NCI-H2029 treated with DMSO at 0.1 percent for 48 hours (cell line): ENCODE results near the gene CBLN2.

ENCODE experiments used
- DNase-seq: peaks from one replicate; lab custom pipeline; 2025; lab: John Stamatoyannopoulos, UW

Gene CBLN2

GRCh38 chr18:72544092-72544886 is at the start of gene CBLN2:
CBLN2 (minus strand) TSS chr18:72544342; CDS start chr18:72542160, 2,182 bp downstream.
- DNase-seq: no peak

DNA sequence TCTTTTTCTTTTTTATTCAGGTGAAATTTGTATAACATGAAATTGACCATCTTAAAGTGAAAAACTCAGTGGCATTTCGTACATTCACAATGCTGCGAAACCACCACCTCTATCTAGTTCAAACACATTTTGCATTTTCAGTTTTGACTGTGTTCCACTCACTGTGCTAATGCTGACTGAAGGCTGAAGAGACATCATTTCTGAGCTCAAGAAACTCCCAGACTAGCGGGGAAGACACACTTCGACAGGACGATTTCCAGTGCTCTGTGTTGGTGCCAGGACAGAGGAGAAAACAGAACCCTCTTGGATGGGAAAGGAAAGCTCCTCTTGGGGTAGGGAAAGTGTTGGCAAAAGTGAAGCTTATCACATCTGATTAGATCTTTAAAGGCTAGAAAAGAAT is 44.2 kb upstream of the CBLN2 start:
- no peak for DNase-seq

DNA sequence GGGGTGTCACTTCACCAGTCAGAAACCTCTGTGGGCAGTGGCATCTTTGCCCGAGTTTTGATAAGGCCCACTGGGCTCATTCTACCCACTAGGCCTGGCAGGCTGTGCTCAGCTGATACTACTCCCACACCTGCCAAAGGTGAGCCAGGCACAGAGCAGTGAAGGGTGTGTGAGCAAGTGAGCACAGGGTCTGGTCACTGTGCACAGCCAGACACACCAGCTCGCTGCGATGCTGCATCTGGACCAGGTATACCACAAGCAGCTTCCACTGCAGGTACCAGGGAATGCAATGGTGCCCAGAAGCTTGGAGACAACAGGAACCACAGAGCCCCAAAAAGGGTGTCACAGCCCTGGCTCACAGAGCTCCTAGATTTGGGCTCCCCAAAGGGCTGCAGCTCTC is 40.6 kb upstream of the CBLN2 start:
- no peak for DNase-seq

DNA sequence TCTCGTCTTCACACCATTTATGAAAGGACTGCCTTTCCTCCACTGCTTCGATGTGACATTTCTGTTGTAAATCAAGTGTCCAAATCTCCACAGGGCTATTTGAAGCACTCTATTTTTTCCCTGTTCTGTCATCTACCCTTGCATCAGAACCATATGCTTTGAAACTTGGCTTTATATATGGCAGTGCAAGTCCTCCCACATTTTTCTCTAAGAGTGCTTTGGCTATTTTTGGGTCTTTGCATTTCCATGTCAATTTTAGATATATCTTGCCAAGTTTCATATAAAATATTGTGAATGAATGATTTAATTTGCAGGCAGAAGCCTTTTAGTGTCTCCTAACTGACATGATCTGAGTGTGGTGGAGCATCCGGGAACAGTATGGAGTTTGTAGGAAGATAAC is 37.8 kb upstream of the CBLN2 start:
- no peak for DNase-seq

DNA sequence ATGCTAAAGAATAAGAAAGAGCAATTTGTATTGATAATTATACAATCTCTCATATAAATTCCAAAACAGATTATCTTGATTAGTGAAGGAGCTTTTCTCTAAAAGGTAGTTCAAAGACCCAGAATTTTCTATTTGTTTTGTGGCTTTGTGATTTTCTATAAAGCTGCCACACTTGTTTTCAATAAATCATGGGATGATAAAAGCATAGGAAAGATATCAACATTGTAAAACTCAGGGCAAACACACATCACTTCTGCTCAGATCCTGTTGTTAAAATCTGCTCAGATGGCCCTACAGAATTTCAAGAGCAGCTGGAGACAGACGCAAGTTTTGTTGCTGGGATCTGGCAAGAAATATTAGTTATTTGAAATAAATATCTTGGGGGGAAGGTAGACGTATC is 28.8 kb upstream of the CBLN2 start:
- DNase-seq: no peak

DNA sequence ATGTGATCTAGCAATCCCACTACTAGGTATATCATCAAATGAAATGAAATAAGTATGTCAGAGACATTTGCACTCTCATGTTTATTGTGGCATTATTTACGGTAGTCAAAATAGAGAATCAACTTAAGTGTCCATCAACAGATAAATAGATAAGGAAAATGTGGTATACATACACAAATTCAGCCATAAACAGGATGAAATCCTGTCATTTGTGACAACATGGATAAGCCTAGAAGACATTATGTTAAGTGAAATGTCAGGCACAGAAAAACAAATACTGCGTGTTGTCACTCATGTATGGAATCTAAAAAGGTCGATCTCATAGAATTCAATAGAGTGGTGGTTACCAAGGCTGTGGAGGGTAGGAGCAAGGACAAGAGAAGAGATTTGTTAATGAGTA is 22.1 kb upstream of the CBLN2 start:
- DNase-seq: no peak

DNA sequence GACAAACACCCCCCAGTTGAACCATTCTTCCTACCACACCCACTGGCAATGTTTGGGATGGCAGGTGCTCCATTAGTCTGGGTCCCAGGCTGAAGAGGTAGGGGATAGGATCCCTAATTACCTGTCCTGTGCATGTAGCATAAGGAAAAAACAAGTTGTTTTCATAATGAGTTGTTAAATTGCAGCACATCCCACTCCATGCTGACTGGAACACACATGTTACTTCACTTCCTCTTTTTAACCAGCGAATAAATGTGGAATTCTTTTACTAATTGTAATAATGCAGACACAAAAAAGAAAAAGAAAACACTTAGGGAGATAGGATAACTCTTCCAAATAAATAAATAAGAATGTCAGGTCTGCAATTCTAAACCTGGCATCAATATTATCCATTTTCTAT is 11.8 kb upstream of the CBLN2 start:
- no peak for DNase-seq

- no peak for DNase-seq
Measured at GRCh38 chr18:72555101-72555500, 11.0 kb upstream of the CBLN2 start.

DNA sequence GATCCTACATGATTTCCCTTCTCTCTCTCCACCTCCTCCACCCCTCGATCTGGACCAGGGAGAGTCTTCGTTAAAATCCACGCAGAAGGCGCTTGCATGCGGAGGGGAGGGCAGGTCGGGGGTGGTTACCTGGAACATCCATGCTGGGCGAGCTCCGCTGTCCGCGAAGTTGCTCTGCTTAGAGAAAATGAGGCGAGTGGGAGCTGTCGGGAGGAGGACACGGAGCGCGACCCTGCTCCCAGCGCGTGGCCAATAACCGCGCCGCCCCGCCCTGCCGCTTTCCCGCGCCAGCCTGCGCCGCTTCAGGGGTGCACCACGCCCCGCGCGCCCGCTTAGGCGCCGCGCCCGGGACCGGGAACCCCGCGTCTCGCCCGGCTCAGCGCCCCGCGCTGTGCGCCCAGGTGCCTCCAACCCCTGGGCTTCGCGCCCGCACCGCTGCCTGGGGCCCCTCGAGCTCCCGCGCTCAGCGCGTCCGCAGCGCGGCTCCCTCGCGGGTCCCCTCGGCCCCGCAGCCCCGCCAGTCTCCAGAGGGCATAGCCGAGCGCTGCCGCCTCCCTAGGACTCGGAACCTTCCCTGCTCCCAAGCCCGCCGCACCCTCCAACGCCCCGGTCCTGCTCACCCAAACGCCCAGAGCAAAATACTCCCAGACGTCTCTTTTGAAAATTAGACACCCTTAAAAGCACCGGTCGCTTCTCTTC is 636 bp downstream of the CBLN2 start:
- DNase-seq: no peak

GRCh38 chr18:72542984-72543356 is 1.2 kb downstream of the CBLN2 start:
- no peak for DNase-seq

- DNase-seq: no peak
Measured at GRCh38 chr18:72542342-72542741, 1.8 kb downstream of the CBLN2 start.

DNA sequence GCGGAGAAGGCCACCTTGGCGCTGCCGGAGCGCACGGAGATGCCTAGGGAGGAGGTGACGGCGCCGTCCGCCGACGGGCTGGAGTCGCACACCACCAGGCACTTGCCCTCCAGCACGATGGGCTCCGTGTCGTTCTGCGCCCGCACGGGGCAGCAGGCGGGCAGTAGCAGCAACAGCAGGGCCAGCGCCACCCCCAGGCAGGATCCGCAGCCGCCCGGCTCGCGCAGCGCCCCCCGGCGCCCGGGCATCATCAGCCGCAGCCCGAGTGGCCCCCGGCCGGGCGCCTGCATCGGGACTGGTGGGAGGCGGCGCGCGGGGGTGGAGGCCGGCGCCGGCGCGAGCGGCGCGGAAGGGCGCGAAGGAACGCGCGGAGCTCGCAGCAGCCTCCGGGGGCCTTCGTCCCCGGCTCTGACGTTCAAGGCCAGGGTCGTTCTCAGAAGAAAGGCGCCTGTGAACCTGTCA is 2.2 kb downstream of the CBLN2 start:
- no peak for DNase-seq

GRCh38 chr18:72539901-72540300 is 4.2 kb downstream of the CBLN2 start:
- DNase-seq: no peak

DNA sequence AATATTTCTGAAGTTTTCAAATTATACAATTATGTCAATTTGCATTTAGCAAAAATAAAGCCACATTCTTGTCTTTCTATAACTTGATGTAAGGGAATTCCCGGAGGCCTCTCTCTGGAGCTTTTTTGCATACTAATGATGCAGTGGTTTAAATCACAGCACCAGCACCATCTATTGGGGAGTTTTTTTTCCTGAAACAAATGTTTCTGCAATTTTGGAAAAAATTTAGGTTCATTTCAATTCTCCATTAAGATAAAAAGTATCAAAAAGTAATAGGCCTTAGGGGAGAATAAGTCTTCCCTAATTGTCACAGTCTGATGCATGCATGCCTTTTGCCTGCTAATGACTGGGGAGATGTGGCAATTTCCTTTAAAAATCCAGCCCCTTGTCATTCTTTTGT is 13.5 kb downstream of the CBLN2 start:
- no peak for DNase-seq

DNA sequence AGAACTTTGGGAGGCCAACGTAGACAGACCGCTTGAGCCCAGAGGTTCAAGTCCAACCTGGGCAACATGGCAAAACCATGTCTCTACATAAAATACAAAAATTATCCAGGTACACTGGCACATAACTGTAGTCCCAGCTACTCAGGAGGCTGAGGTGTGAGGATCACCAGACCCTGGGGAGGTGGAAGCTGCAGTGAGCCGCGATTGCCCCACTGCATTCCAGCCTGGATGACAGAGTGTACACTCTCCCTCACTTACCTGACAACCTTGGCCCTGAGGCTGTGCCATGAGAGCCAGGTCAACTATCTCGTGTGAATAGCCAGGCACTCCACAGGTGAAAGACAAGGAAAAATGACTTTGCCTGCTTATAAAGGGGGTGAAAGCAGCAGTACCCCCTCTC is 39.3 kb downstream of the CBLN2 start:
- no peak for DNase-seq

DNA sequence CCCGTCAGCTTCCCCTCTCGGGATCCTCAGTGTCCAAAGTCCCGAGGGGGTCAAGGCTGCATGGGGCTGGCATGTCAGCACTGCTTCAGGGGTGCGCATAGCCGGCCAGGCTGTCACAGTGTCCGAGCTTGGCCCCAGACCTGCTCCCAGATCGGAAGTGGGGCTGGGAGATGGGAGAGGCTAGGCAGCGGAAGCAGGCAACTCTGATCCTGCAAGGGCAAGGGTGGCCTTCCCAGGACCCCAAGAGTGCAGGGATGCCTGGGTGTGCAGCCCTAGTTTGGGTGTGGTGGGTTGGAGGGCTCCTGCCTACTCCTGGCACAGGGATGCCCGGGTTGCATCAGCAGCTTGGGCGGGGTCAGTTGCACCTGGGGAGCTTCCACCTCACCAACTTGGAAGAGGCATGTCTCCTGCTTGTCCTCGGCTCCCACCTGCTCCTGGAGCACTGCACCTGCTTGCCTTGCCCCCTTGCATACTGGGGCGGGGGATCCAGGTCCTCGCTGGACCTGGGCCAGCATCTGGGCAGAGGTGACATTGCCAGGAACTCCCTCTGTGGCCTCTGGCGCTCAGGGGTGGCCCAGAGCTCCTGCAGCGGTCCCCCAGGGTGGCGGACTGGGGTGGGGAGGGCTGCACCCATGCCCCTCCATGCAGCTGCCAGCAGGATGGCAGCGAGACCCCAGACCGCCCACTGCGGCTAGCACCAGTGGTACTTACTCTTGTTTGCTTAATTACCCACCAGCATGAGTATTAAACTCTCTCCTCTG is 41.3 kb downstream of the CBLN2 start:
- no peak for DNase-seq

GRCh38 chr18:72492497-72492896 is 51.6 kb downstream of the CBLN2 start:
- no peak for DNase-seq
